Cardiac septum (tissue), 1 donor: ENCODE results near the gene SPACA4. TPM values are rescaled to one million over a fixed set of nuclear protein-coding genes. Genes with fewer than 3 reads are reported as not detected.
"Not testable (repeated sequence)": the region's sequence is repeated elsewhere in the genome, so short reads cannot be mapped to it uniquely, and the experiment has no call there.

Experiments
- DNase-seq: peaks from one replicate; pipeline ENCODE4 v3.0.0-alpha.2; 2020; ENCODE audit warnings: low spot score
- intact Hi-C: fragments of 100-400 bp; cut with DNase I; formaldehyde crosslinking; loops from one replicate; pipeline ENCODE4 v1.14.0; 2022
- total RNA-seq: library from RNA; stranded (reverse); fragmentation: NEBNext Ultra II Directional; extraction: Animal tissue kit (Norgen Biotek cat#: 25700); gene quantifications from one replicate; pipeline ENCODE4 v1.2.1, GENCODE V29; 2021
- donor health status: DM: no; HTN: no; CAD: no.

The SPACA4 gene
- total RNA-seq, 1 donor from 2014 or later, result not detected

DNA sequence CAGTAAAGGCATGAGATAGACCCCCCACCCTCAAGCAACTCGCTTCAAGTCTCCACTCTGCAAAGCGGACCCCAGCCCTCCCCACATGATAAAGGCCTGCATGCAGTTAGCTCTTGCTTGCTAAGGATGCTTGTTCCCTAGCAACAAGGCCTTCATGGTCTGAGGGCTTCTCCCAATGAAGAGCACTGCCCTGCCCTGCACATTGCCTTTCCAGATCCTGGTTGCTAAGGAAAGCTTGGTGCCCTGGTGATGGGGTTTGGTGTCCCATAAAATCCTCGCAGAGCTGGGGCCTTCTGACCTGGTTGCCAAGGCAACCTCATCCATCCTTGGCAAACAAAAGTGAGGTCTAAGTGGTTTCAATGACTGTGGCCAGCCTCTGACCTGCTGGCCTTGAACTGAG, 24.7 kb downstream of the SPACA4 start:
- no peak for DNase-seq
- intact Hi-C loops, result no loop called here

DNA sequence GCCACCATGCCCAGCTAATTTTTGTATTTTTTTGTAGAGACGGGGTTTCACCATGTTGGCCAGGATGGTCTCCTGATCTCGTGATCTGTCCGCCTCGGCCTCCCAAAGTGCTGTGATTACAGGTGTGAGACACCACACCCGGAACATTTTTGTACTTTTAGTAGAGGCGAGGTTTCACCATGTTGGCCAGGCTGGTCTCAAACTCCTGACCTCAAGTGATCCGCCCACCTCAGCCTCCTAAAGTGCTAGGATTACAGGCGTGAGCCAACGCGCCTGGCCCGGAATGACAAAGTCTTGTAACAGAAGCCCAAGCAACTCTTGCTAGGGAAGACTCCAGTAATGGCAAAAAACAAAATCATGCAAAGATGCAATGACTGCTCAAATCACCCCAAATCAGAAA, 25.7 kb downstream of the SPACA4 start:
- DNase-seq, intact Hi-C loops: not testable (repeated sequence)

DNA sequence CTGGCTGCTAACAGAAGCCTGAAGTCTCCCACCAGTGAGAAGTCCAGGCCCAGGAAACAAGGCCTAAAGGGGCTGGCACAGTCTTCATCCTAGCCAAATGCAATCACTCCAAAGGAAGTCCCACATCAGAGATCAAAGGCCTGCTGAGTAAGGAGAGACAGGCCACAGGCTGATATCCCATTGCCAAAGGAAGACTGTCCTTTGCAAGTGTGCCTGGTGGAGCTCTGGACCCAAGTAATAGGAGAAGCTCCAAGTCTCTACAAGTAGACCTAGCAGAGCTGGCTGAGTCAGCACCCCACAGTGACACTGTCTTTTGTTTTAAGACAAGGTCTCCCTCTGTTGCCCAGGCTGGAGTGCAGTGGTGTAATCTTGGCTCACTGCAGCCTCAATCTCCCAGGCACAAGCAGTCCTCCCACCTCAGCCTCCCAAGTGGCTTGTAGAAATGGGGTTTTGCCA, 26.2 kb downstream of the SPACA4 start:
- intact Hi-C loops, result no loop called here
- DNase-seq, result no peak

DNA sequence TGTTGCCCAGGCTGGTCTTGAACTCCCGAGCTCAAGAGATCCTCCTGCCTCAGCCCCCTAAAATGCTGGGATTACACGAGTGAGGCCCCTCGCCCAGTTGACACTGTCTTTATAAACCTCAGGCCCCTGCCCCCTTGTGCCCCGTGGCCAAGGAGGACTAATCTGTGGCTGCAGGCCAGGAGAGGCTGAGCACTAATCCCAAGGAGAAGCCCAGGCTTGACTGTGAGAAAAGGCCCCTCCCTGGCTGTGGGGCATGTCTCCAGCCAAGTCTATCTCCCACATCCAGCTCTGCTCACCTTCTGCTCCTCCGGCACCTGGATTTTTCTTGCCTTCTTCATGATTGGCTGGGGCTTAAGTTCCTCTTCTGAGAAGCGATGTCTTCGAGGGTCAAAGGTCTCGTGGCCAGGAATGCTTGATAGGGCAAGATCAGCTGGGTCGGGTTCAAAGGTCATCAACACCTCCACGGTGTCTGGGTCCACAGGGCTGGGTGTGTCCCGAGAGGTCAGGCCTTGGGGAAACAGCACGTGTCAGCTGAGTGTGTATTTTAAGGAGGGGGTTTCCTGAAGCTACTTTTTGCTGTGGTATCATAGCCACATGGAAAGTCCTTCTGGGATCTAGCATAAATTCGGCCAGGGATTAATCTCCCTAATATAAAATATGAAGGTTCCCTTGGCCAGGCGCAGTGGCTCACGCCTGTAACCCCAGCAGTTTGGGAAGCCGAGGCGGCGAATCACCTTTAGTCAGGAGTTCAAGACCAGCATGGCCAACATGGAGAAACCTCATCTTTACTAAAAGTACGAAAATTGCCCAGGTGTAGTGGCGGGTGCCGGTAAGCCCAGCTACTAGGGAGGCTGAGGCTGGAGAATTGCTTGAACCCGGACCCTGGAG, 26.9 kb downstream of the SPACA4 start:
- DNase-seq, result no peak
- intact Hi-C loops, result no loop called here

DNA sequence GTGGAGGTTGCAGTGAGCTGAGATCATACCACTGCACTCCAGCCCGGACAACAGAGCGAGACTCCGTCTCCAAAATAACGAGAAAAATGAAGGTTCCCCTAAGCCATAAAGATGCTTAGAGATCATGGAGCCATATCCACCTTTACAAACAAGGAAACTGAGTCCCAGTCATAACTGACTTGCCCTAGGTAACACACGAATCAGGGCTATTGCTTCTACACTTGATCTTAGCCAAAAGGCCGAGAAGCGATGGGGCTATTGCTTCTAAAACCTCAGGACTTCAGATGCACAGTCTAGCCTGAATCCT, 27.4 kb downstream of the SPACA4 start:
- DNase-seq, result no peak
- intact Hi-C loops, result no loop called here

DNA sequence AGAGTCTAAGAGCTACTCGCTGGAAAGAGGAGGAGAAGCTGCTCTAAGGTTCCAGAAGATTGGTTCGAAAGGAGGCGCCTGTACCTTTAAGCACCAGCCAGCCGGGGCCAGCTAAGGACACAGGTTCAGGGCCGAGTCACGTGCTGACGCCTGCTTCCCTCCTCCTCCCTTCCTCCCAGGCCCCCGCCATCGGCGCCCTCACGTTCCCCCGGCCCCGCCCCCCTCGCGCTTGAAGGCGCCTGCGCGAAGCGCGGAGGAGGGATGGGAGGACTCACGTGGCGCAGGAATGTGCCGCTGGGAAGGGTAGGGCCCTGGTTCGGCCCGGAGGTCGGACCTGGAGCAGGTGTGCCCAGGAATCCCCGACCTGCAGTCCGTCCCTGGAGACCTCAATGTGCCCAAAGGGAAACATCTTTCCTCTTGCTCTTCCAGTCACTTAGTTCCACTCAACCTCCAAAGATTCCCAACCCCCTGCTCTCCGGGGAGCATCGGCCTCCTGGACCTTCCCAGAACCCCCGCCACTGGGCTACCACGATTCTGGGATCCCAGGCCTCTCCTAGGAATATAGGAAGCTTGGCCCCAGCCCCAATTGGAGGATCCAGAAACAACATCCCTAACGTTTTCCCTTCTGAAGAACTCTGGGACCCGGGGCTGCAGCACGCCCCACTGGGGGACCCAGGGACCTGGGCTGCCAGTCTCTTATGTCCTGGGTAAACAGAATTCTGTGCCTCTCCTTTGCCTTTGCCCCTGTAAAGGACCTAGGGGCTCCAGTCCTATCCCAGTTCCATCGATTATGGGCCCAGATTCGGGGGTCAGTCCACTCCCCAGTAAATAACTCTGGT, 28.1 kb downstream of the SPACA4 start:
- peak; percentile 97 for DNase-seq
- intact Hi-C loops, result no loop called here

DNA sequence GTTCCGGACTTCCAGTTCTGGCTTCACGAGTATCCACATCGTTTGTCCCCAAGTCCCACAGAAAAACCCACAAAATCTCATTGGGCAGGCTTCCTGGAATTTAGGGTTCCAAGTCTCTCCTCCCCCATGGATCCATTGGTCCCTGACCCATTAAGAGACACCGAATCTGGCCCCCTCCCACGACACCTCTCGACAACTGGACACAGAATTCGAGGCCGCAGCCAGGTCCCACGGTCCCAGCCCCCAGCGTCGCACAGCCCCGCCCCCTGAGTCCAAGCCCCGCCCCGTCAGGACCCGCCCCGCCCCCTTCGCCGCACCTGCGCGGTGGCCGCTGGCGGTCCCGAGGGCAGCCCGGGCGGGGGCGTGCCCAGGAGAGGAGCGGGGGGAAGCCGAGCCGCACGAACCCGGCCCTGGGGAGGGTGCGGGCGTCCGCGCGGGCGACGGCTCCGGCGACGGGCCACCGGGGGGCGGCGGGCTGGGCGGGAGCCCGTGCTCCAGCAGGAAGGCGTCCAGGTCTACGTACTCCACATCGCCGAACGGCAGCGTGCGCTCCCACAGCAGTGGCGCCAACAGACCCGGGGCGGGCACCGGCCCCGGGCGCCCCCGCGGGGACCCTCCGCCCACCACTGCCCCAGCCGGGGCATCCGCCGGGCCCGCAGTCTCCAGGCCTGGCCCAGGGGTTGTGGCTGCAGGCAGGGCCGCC, 28.9 kb downstream of the SPACA4 start:
- intact Hi-C loops, result no loop called here

DNA sequence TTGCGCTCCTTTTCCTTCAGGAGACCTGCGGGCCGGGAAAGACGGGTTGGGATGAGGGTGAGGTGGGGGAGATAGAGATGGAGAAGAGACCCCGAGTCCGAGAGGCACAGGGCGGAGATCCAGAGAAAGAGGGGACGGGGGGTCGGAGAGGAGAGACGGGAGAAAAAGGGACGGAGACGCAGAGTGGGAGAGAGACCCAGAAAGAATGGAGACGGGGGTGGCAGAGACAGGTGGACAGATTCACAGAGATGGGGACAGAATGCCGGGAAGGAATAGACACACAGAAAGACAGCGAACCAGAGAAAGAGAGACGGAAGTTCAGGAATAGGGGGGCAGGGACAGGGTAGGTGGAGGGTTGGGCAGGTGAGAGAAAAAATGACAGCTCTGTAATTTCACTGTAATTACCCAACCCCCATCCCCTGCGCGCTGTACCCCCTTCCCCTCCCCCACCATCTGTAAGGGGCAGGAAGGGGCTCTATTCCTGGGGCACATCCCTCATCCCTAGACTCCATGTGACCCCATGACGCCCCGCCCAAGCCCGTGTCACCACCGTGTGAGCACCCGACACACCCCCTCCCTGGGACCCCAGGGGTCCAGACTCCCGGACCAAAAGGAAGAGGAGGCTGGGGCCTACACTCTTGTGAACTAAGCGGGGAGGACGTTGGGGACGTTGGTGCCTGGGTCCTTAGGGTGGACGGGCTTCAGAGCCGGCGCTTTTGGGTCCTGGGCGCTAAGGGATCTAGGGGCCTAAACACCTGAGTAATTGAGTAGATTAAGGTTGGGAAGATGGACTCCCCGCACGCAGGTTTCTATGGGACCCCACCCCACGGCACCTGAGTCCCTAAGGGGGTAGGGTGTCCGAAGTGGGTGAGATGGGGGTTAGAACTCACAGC, 29.7 kb downstream of the SPACA4 start:
- DNase-seq, result no peak
- intact Hi-C loops, result no loop called here

More for the DNA sequence above, 28.9 kb downstream of the SPACA4 start:
- DNase-seq, result peak; percentile 89

DNA sequence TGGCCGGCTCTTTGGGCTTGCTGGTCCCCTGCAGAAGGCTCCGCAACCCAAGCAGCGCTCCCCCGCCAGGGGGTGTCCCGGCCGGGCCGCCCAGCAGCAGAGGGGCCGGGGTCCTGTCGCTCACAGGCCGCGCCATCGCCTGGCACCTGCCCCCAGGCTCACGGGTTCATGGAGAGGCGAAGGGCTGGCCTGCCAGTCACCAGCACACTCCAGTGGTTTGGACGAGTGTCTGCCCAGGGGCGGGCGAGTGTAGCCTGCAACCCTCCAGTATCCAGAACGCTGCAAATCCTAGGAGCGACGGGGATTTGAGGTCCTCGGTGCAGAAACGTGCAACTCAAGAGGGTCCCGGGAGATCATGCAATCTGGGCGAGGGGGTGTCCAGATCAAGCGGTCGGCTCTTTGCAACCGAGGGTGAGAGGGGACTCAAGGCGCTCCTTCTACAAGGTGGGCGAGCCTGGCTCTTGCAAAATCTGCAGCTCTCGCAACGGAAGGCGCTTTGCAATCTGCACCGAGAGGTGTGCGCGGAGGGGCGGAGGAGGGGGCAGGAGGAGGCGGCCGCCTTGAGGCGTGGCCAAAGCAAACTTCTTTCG, 30.4 kb downstream of the SPACA4 start, which contains the start of gene DBP:
DBP (minus strand) TSS at position 521 of the 590 bp plus-strand sequence; CDS start at position 136, 385 bp downstream.
- intact Hi-C loops, result no loop called here
- DNase-seq, result no peak

DNA sequence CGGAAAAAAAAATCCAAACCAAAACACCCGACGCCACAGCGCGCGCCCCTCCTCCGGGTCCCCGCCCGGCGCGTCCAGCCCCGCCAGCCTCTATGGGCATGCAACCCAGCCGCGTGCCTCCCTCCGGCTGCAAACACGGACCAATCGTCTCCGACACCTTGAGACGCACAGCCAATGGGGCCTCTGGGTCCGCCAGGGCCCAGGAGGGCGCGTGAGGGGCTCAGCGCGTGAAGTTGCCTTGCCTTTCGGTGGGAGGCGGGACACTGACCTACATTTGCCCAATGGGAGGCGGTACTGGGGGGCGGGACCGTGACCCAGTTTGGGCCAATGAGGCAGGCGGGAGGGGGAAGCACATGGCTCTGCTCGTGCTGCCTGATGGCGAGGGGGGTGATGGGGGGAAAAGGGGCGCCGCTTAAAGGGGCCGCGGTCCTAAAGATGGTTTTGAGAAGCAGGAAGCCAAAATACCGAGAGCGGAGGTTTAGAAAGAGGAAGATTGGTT, 31.0 kb downstream of the SPACA4 start:
- DNase-seq, result peak; percentile 98
- intact Hi-C loops, result no loop called here

DNA sequence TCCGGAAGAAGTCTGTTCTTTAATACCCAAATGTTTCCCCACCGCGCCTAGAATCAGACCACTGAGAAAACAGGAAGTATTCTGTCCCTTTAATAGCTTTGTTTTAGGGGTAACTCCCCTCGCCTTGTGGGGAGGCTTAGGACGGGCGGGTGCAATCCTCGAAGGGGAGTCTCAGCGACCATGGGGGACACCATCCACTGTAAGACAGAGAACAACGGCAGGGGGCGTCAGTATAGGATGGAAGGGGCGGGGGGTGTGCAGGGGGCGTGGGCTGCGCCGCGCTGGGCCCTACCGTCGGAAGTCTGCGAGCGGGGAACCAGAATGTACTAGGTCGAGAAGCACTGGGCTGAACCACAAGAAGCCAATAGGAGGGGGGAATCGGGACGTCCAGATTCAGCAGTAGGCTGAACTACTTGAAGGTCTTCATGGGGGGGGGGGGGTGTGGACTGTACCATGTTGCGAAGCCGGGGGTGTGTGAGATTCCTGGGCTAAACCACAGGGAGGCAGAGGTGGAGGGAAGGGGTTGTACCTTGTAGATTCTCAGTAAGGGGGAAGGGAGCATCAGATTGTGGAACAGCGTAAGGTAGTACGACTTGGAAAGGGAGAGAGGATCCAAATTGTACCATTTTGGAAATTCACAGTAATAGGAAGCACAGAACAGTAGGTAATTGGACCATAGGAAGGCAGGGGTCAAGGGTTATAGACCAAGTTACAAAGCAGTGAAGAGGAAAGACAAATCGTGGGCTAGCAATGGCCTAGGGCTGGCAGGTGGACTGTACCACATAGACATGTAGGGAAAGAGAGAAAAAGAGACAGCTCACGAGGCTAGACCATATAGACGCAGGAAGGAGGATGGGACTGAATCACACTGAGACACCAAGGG, 31.6 kb downstream of the SPACA4 start:
- peak; percentile 91 for DNase-seq
- intact Hi-C loops, result no loop called here

DNA sequence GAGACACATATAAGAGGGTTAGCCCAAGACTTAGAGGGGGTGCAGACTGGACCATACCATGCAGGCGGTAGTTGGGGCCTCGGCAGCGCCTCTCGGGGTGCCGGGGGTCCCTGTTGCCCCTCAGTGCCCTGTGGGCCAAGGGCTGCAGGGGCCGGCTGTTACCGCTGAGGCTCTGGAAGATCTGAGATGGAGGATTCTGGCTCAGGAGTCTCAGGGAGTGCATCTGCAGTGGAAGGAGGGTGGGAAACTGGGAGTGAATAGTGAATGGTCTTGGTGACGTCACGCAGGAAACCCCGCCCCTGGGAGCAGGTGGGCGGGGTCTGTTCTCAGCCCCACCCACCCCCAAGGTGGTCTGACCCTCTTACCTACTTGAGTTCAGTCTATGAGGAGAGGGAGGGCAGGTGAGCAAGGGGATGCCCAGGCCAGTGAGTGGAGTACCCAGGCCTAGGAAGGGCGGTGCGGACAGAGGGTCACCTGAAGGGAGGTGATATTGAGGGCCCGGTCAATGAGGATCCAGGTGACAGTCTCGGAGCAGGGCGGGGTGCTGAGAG, 32.4 kb downstream of the SPACA4 start:
- intact Hi-C loops, result no loop called here
- DNase-seq, result no peak

DNA sequence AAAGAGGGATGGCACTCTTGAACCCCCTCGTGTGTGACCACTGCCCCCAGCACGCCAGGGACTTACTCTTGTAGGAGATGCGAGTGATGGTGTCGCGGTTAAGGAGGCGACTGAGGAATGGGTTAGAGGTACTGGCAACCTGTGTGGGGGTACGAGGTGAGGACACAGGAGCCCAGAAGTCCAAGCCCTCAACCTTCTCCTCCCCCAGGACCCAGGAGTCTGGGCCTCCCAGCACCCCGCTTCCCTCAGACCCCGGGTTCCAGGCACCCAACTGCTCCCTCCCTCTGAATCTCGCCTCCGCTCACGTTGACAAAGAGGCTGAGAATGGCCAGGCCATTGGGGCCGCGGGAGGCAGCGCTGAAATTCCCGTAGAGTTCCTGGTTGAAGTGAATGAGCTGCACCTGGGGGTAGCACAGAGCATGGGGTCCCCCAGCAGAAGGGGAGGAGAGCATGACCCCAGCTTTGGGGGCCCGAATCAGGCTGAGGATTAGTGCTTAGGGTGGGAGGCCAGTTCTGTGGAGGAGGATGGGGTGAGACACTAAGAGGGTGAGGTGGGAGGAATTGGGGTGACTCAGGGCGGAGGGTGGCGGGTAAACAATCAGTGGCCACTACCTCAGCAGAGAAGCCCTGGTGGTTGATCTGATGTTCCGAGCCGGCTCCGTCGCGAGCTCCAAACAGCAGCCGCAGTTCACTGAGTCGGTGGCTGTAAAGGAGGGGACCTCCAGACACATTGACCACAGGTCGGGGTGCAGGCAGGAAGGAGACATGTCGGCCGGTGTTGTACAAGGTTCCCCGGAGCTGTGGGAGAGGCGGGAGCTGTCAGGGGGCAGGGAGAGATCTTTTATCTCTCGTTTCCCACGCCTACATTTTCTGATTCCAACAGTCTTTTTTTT, 33.2 kb downstream of the SPACA4 start:
- no peak for DNase-seq

DNA sequence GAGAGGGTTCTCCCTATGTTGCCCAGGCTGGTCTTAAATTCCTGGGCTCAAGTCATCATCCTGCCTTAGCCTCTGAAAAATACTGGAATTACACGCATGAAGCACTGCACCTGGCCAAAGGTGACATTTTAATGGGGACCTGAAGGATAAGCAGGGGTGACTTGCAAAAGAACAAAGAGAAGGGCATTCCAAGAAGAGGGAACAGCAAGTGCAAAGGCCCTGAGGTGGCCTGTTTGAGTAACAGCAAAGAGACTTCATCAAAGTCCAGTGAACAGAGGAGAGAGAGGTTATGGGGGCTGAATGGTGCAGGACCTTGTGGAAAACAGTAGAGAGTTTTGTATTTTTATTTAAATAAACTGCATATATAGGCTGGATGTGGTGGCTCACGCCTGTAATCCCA, 35.3 kb downstream of the SPACA4 start:
- intact Hi-C loops, result no loop called here

More for the DNA sequence above, 33.2 kb downstream of the SPACA4 start:
- intact Hi-C loops, result no loop called here

DNA sequence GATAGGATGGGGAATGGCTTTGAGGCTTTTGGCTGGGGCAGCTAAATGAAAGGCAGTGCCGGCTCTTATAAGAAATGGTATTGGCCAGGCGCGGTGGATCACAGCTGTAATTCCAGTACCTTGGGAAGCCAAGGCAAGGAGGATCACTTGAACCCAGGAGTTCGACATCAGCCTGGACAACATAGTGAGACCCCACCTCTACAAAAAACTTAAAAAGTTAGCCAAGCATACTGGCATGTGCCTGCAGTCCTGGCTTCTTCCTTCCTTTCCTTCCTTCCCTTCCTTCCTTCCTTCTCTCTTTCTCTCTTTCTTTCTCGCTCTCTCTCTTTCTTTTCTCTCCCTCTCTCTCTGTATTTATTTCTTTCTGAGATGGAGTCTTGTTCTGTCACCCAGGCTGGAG, 36.3 kb downstream of the SPACA4 start:
- intact Hi-C loops, result no loop called here
- DNase-seq, result no peak

More for the DNA sequence above, 35.3 kb downstream of the SPACA4 start:
- no peak for DNase-seq

DNA sequence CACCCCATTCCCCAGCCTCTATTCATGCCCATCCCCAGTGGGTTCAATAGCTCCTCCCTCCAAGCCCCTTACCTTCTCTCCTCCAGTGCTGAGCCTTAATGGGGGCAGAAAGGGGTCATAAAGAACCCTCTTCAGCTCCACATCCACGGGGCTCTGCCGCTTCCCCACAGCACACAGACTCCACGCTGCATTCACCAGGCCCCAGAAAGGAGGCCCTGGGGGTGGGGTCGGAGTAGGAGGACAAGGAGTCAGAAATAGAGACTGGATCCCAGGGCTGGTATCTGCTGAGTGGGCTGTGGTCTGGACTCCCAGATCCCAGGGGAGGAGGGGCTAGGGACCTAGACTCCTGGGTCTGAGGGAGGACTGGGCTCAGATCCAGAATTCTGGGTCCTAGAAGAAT, 37.8 kb downstream of the SPACA4 start:
- no peak for DNase-seq
- intact Hi-C loops, result no loop called here
